ENCODE data around the gene NCOA3.
"Not testable (repeated sequence)": the region's sequence is repeated elsewhere in the genome, so short reads cannot be mapped to it uniquely, and the experiment has no call there.

The NCOA3 gene

DNA sequence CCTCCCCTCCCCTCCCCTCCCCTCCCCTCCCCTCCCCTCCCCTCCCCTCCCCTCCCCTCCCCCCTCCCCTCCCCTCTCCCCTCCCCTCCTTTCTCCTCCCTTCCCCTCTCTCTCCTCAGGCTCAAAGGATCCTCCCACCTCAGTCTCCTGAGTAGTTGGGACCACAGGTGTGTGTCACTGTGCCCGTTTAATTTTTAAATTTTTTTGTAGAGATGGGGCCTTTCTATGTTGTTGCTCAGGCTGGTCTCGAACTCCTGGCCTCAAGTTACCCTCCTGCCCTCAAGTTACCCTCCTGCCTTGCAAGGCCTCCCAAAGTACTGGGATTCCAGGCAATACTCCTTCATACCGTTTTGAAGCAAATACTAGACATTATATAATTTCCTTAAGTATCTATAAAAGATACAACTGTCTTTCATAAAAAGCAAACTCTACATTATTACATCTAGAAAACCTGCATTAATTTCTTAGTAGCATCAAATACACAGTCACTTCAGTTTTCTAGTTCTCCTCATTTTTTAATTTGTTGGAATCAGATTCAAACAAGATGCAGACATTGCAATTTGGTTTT, 39.8 kb downstream of the NCOA3 start:
- DNase-seq, result no peak

DNA sequence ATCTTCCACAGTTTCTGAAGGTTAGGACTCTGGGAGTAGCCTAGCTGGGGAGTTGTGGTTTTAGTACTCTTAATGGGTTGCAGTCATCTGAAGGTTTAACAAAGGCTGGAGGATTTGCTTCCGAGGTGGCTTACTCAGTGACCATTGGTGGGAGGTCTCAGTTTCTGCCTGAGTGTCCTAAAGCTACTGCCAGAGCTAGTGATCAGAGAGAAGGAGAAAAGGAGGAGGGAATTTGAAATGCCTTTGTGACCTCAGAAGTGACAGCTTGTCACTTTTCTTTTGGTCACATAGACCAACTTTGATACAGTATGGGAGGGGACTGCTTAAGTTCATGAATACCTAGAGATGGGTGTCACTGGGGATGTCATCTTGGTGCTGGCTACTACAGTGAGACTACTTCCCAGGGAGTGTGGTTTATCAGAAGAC, 41.3 kb downstream of the NCOA3 start:
- no peak for DNase-seq

DNA sequence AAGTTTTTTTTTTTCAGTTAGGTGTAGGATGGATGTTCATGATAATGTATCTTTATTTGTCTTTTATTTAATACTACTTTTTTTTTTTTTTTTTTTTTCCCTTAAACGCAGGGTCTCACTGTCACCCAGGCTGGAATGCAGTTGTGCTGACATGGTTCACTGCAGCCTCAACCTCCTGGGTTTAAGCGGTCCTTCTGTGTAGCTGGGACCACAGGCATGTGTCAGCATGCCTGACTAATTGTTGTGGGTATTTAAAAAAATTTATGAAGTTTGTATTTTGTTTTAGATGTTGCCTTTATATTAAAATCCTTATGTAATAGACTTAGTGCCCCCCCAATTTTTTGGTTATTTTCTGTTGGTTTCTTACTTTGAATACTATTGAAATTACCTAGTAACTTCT, 42.6 kb downstream of the NCOA3 start:
- no peak for DNase-seq

DNA sequence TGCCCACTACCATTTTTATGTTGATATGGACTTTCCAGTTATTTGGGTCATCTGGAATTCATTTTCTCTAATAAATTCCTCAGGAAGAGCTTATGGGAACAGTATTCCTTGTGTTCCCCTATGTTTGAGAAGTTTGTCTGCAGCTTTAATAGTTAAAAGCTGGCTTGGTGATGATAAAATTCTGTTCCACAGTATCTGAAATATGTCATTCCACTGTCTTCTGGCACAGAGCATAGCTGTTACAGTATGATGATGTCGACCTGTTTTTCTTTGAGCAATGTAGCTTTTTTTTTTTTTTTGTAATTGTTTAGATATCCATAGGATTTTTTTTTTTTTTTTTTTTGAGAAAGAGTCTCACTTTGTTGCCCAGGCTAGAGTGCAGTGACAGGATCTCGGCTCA, 43.2 kb downstream of the NCOA3 start:
- no peak for DNase-seq

DNA sequence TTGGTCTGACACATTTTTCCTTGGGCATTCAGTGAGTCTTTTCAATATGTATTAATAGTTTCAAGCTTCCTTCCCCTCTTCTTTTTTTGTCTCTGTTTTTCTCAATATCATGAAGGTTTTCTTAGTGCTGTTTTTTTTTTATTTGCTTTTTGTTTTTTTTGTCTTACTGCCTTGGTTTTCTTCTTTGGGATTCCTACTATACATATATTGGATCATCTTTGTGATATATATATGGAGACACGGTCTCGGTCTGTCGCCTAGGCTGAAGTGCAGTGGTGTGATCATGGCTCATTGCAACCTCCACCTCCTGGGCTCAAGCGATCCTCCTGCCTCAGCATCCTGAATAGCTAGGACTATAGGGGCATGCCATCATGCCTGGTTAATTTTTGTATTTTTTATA, 43.8 kb downstream of the NCOA3 start:
- no peak for DNase-seq

DNA sequence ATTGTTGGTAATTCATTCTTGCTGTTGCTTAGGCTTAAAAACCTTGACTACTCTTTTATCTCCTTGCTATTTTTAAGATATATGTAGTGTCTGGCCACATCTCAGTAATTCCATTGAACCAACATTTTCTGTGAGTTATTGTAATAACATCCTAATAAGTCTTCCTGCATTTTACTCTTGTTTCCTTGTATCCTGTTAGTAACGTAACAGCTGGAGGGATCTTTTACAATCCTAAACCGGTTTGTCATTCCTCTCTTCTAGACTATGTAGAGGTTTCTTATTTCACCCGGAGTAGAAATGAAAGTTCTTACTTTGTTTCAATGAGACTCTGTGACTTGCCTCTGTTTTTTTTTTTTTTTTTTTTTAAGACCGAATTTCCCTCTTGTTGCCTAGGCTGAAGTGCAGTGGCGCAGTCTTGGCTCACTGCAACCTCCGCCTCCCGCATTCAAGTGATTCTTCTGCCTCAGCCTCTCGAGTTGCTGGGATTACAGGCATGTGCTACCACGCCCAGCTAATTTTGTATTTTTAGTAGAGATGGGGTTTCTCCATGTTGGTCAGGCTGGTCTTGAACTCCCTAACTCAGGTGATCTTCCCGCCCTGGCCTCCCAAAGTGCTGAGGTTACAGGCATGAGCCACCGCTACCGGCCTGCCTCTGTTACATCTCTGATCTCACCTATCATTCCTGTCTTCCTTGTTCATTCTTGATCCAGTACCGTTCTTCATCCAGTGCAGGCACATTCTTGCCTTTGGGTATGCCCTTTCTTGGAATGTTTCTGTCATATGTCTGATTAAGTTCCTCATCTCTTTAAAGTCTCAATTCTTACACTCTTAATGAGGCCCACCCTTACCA, 44.7 kb downstream of the NCOA3 start:
- DNase-seq, result no peak

DNA sequence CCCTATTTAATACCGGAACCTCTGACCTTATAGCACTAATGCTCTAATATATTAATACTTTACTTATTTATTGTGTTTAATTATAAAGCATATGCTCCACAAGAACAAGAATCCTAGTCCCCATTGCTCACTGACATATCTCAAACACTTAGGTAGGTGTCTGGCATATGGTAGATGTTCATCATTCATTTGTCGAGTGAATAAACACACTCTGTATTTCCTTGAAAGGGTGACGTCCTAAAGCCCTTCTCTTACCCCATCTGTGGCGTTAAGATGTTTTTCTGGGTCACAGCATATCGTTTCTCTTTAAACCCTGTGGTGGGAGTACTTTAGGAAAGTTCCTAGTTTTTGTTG, 45.3 kb downstream of the NCOA3 start:
- DNase-seq, result no peak

DNA sequence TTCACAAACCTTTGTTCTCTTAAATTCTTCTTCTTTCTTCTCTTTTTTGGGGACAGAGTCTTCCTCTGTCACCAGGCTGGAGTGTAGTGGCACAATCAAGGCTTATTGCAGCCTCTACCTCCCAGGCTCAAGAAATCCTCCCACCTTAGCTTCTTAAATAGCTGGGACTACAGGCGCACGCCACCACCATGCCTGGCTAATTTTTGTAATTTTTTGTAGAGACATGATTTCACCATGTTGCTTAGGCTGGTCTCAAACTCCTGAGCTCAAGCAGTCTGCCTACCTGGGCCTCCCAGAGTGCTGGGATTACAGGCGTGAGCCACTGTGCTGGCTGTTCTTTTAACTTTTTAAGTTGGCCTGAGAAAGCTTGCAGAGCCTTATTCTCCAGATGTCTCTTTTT, 48.0 kb downstream of the NCOA3 start:
- no peak for DNase-seq

DNA sequence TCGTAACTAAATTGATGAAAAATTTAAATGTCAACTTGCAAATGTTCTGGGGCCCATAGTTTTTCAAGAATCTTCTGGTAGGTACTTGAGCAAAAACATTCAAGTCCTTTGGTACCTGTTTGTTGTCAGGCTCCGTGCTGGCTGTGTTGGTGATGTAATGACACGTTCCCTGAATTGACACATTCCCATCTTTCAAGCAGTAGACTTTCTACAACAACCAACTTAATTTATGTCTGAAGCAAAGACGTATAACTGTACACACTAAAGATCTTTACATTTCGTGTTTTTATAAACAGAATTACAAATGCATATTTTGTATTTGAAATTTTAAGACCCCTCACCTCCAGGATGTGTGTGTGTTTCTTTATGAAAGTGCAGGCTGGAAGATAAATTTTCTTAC, 49.5 kb downstream of the NCOA3 start:
- DNase-seq, result no peak

DNA sequence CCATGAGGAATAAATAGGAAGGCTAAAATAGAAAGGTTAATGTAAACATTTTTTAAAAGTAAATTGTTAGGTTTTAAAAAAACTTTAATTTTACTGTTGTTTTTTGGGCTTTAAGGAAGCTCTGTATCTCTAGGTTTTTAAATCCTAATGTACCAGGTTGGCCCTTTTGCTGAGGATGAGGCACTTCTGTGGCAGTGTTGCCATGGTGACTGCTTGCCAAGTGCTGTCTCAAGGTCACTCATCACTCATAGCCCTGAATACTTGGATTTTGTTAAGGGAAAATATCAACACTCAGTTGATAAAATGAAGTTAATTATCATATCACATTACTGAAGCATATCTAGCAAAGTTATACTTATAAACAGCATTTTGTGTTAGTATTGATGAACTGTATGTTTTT, 50.2 kb downstream of the NCOA3 start:
- no peak for DNase-seq

DNA sequence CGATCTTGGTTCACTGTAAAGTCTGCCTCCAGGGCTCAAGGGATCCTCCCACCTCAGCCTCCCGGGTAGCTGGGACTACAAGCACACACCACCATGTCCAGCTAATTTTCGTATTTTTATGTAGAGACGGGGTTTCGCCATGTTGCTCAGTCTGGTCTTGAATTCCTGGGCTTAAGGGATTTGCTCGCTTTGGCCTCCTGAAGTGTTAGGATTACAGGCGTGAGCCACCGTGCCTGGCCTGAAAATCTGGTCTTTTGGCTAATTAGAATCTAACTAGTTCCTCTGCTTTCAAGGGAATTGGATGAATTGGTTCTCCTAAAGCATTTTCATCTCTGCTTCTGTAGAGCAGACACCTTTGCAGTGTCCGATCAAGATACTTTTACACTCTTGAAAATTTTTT, 51.3 kb downstream of the NCOA3 start:
- no peak for DNase-seq

DNA sequence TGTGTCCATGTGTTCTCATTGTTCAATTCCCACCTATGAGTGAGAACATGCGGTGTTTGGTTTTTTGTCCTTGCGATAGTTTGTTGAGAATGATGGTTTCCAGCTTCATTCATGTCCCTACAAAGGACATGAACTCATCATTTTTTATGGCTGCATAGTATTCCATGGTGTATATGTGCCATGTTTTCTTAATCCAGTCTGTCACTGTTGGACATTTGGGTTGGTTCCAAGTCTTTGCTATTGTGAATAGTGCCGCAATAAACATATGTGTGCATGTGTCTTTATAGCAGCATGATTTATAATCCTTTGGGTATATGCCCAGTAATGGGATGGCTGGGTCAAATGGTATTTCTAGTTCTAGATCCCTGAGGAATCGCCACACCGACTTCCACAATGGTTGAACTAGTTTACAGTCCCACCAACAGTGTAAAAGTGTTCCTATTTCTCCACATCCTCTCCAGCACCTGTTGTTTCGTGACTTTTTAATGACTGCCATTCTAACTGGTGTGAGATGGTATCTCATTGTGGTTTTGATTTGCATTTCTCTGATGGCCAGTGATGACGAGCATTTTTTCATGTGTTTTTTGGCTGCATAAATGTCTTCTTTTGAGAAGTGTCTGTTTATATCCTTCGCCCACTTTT, 52.0 kb downstream of the NCOA3 start:
- DNase-seq, result not testable (repeated sequence)

DNA sequence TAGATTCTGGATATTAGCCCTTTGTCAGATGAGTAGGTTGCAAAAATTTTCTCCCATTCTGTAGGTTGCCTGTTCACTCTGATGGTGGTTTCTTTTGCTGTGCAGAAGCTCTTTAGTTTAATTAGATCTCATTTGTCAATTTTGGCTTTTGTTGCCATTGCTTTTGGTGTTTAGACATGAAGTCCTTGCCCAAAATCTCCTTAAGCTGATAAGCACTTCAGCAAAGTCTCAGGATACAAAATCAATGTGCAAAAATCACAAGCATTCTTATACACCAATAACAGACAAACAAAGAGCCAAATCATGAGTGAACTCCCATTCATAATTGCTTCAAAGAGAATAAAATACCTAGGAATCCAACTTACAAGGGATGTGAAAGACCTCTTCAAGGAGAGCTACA, 52.6 kb downstream of the NCOA3 start:
- DNase-seq, result not testable (repeated sequence)

DNA sequence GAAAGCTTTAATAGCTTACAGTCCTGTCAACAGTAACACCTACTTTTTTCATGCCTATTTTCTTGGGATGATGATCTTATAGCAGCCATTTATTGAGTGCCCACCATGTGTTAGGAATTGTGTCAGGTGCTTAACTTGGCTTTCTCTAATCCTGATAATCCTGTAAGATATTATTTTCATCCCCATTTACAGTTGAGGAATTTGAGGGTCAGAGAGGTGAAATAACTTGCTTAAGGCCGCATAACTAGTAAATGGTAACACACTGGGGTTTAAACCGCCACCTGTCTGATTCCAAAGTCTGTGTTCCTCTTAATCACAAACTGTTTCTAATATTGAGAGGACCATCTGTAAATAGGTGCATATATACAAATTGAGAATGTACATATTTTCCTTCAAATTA, 55.5 kb downstream of the NCOA3 start:
- no peak for DNase-seq

DNA sequence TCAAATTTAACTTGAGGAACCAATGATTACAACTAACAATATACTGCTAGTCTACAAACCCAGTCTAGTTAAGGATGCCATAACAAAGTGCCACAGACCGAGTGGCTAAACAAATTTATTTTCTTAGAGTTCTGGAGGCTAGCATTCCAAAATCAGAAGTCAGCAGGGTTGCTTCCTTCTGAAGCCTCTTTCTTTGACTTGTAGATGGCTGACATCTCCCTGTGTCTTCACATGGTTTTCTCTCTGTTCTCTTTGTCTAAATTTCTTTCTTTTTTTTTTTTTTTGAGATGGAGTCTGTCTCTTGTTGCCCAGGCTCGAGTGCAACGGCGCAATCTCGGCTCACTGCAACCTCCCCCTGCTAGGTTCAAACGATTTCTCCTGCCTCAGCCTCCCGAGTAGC, 56.1 kb downstream of the NCOA3 start:
- DNase-seq, result no peak

DNA sequence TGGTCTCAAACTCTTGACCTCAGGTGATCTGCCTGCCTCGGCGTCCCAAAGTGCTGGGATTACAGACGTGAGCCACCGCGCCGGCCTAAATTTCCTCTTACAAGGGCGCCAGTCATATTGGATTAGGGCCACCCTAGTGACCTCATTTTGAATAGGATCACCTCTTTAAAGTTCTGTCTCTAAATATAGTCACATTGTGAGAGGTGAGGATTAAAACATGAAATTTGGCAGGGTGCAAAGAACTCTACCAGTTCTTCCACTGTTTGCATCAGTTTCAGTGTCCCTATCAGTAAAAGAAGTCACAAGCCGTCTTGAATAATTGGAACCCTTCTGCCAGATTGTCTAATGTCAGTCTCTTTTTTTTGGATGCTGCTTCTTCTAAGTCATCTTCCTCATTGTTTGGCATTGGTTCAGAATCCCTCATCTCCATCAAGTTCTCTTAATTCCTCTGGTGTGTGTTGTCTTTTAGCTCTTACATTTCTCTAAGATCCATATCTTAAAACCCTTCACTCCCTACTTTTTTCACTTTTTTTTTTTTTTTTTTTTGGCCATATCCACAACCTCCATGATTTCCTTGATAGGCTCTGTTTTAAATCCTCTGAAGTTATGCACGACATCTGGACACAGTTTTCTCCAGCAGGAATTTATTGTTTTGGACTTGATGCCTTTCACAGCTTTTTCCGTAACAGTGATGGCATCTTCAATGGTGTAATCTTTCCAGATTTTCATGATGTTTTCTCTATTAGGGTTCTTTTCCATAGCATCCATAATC, 56.8 kb downstream of the NCOA3 start:
- DNase-seq, result peak; percentile 62

DNA sequence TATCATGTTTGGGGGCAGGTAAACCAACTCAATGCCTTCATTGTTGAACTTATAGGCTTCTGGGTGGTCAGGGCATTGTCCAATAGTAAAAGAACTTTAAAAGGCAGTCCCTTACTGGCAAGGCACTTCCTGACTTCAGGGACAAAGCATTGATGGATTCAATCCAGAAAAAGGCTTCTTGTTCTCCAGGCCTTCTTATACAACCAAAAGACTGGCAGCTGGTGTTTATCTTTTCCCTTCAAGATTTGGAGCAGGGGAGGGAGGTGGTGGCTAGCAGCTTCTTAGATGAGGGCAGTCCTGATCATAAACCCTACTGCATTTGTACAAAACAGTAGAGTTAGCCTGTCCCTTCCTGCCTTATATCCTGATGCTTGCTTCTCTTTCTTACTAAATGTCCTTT, 57.5 kb downstream of the NCOA3 start:
- DNase-seq, result peak; percentile 69

DNA sequence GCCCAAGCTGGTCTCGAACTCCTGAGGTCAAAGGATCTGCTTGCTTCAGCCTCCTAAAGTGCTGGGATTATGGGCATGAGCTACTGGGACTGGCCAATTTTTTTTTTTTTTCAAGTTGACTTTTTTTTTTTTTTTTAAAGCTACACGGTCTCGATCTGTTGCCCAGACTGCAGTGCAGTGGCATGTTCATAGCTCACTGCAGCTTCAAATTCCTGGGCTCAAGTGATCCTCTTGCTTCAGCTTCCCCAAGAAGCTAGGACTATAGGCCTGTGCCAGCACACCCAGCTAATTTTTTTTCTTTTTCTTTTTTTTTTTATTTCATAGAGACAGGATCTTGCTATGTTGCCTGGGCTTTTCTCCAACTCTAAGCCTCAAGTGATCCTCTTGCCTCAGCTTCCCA, 59.5 kb downstream of the NCOA3 start:
- no peak for DNase-seq

DNA sequence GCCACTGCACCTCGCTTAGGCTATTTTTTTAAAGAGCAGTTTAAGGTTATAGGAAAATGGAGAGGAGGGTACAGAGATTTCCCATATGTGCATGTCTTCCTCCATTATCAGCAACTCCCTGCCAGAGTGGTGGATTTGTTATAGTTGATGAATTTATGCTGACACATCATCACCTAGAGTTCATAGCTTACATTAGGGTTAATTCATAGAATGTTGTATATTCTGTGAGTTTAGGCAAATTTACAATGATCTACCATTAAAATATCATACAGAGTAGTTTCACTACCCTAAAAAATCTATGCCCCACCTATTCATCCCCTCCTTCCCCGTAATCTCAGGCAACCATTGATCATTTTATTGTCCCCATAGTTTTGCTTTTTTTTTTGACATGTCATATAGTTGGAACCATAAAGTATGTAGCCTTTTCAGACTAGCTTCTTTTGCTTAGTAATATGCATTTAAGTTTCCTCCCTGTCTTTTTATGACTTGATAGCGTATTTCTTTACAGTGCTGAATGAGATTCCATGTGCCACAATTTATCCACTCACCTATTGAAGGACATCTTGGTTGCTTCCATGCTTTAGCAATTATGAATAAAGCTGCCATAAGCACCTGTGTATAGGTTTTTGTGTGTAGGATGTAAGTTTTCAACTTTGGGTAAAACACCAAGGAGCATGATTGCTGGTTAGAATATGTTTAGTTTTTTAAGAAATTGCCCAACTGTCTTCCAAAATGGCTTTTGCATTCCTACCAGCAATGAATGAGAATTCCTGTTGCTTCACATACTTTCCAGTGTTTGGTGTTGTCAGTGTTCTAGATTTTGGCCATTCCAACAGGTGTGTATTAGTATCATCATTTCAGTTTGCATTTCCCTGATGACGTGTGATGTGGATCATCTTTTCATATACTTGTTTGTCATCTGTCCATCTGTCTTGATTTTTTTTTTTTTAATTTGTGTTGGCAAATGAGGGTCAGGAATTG, 60.2 kb downstream of the NCOA3 start:
- no peak for DNase-seq

DNA sequence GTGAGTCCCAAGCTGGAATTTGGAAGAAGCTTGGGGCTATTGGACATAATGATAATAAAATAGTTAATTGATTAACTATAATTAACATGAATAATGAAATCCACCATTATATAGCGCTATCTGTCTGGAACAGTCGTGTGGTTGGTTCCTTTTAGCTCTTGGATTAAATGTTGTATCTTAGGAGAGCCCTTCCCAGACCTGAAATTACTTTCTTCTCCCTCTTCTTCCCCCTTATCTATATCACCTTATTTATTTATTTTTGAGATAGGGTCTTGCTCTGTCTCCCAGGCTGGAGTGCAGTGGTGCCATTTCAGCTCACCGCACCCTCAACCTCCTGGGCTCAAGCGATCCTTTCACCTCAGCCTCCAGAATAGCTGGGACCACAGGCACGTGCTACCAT, 64.6 kb downstream of the NCOA3 start:
- DNase-seq, result no peak

DNA sequence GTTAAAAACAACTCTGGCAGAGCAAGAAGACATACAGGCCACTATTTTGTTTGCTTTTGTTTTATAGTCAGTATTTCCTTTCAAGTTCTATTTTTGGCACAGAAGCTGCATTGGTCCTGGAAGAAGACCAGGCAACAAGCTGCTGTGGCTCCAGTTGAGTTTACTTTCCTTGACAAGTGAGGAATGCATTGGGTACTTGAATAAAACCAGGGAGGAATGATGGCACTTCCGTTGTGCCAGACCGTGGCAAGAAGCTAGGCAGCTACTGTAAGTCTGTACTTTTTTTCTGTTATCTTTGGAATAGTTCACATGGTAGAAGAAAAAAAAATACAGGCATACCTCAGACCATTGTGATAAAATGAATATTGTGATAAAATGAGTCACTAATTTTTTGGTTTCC, 66.3 kb downstream of the NCOA3 start:
- no peak for DNase-seq

DNA sequence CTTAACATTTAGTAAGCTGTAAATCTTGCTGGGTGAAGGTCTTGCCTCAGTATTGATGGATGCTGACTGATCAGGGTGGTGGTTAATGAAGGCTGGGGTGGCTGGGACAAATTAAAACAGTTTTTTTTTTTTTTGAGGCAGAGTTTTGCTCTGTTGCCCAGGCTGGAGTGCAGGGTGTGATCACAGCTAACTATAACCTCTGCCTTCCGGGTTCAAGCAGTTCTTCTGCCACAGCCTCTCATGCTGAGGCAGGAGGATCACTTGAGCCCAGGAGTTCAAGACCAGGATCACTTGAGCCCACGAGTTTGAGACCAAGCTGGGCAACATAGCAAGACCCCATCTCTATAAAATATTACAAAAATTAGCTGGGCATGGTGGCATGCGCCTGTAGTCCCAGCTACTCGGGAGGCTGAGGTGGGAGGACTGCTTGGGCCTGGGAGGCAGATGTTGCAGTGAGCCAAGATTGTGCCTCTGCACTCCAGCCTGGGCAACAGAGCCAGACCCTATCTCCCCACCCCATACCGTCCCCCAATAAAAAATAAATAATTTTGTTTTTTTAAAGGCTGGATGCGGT, 67.2 kb downstream of the NCOA3 start:
- no peak for DNase-seq
